Mesothelial cell of epicardium (in vitro differentiated cells): ENCODE measurements around the gene BAG5. TPM values are rescaled to one million over a fixed set of nuclear protein-coding genes. Genes with fewer than 3 reads are reported as not detected.
A peak's percentile ranks its signal among the peaks of the same experiment; 100 is the strongest.

ENCODE experiments used
- DNase-seq, 2 experiments: peaks; one replicate each; pipeline ENCODE4 v3.0.0; 2021; ENCODE audit warnings: low spot score in 2 of 2; ENCODE audit not compliant: unreplicated experiment in 2 of 2
- H3K27ac Mint-ChIP-seq: 2 replicates; pipeline ENCODE4 v1.8.0; 2021; ENCODE audit warnings: mixed read lengths
- H3K27me3 Mint-ChIP-seq: 2 replicates; pipeline ENCODE4 v1.8.0; 2021; ENCODE audit warnings: low read depth, mixed read lengths
- H3K36me3 Mint-ChIP-seq: 2 replicates; pipeline ENCODE4 v1.8.0; 2021; ENCODE audit warnings: mixed read lengths
- H3K4me1 Mint-ChIP-seq: 2 replicates; pipeline ENCODE4 v1.8.0; 2021; ENCODE audit warnings: mixed read lengths
- H3K4me3 Mint-ChIP-seq: 2 replicates; pipeline ENCODE4 v1.8.0; 2021; ENCODE audit warnings: mild to moderate bottlenecking, moderate library complexity, mixed read lengths
- H3K9me3 Mint-ChIP-seq: 2 replicates; pipeline ENCODE4 v1.8.0; 2021; ENCODE audit warnings: mixed read lengths
- CTCF ChIP-seq: fragments of 200-600 bp; sonication (generic); IDR thresholded peaks from one replicate; pipeline ENCODE4 v1.5.0; 2021; ENCODE audit warnings: antibody characterized with exemption; ENCODE audit not compliant: unreplicated experiment
- total RNA-seq: library from RNA; stranded (reverse); gene quantifications from 3 replicates; pipeline ENCODE4 v1.2.1, GENCODE V29; 2021

The BAG5 gene
- total RNA-seq, 1 donor from 2014 or later = 22.2 TPM

GRCh38 chr14:103574707-103575285 is 12.3 kb upstream of the BAG5 start:
- no peak for DNase-seq
- TF ChIP-seq CTCF = no peak
- H3K36me3 Mint-ChIP-seq = peaks cover 12% of the 10 kb centered on the region
- H3K4me1 Mint-ChIP-seq = peaks cover 7% of the 10 kb centered on the region
- H3K4me3 Mint-ChIP-seq = no peak overlapping the region
- H3K27ac Mint-ChIP-seq = peak overlapping the region; percentile 23
- no peaks in the 10 kb centered on the region for H3K9me3 Mint-ChIP-seq
- no peaks in the 10 kb centered on the region for H3K27me3 Mint-ChIP-seq

- H3K27ac Mint-ChIP-seq = no peak overlapping the region
- no peak overlapping the region for H3K4me3 Mint-ChIP-seq
- no peak for TF ChIP-seq CTCF
- DNase-seq = no peak
- H3K36me3 Mint-ChIP-seq = peaks cover 12% of the 10 kb centered on the region
- peaks cover 10% of the 10 kb centered on the region for H3K4me1 Mint-ChIP-seq
- no peaks in the 10 kb centered on the region for H3K9me3 Mint-ChIP-seq
- no peaks in the 10 kb centered on the region for H3K27me3 Mint-ChIP-seq
Measured at GRCh38 chr14:103574104-103574503, 11.6 kb upstream of the BAG5 start.

DNA sequence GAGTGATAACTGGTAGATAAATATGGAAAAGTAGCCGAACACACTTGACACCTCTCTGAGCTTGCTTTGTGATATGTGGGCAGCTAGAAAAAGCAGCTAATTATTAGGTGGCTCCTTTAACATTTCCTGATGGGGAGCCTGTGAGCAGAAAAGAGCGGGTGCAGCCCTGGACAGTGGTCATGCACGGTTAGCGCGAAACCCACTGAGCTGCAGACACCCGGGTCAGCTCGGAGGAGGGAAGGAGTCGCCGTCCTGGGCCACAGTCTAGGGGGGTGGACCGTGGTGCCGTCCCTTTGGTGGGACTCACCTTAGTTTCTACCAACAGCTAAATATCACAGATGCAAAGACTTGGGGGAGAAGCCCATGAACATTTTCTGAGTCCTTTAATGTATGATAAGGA is 7.0 kb upstream of the BAG5 start:
- no peak for TF ChIP-seq CTCF
- Mint-ChIP-seq H3K4me1 (peaks cover 7% of the 10 kb centered on the region), H3K9me3 (no peaks in the 10 kb centered on the region), H3K27me3 (no peaks in the 10 kb centered on the region), H3K27ac (peak overlapping the region; percentile 5), H3K36me3 (peaks cover 2% of the 10 kb centered on the region), H3K4me3 (no peak overlapping the region)
- no peak for DNase-seq

- TF ChIP-seq CTCF = no peak
- H3K36me3 Mint-ChIP-seq = no peaks in the 10 kb centered on the region
- H3K4me3 Mint-ChIP-seq = no peak overlapping the region
- H3K27ac Mint-ChIP-seq = peak overlapping the region; percentile 5
- no peaks in the 10 kb centered on the region for H3K27me3 Mint-ChIP-seq
- H3K9me3 Mint-ChIP-seq = no peaks in the 10 kb centered on the region
- H3K4me1 Mint-ChIP-seq = peaks cover 10% of the 10 kb centered on the region
- no peak for DNase-seq
Measured at GRCh38 chr14:103568952-103569351, 6.5 kb upstream of the BAG5 start.

DNA sequence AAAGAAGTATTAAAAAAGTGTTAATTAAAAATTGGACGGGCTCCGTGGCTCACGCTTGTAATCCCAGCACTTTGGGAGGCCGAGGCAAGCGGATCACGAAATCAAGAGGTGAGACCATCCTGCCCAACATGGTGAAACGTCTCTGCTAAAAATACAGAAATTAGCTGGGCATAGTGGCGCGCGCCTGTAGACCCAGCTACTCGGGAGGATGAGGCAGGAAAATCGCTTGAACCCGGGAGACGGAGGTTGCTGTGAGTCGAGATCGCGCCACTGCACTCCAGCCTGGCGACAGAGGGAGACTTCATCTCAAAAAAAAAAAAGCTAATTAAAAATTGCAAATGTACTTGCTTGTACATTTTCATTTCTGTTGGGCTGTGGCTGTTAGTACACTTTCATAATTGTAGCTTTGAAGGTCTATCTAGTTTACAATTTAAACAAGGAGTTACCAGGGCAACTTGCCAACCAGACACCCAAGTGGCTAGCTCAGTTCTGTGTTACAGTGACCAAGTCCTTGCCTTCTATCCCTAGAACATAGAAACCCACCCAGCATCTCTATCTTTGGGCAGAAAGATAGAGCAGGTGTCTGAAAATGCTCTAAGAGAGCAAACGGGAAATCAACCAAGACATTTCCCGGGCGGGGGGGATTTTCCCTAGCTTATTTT is 1.5 kb upstream of the BAG5 start:
- H3K9me3 Mint-ChIP-seq = no peaks in the 10 kb centered on the region
- H3K36me3 Mint-ChIP-seq = peaks cover 15% of the 10 kb centered on the region
- peak overlapping the region; percentile 72 for H3K27ac Mint-ChIP-seq
- TF ChIP-seq CTCF = no peak
- H3K27me3 Mint-ChIP-seq = no peaks in the 10 kb centered on the region
- DNase-seq = no peak
- peak overlapping the region; percentile 91 for H3K4me3 Mint-ChIP-seq
- peaks cover 28% of the 10 kb centered on the region for H3K4me1 Mint-ChIP-seq
